Measurements from ENCODE around the gene NCL. TPM values are rescaled to one million over a fixed set of nuclear protein-coding genes. Genes with fewer than 3 reads are reported as not detected.
"Not testable (repeated sequence)": the region's sequence is repeated elsewhere in the genome, so short reads cannot be mapped to it uniquely, and the experiment has no call there.

The NCL gene
- polyA plus RNA-seq, 4 donors = 951 to 1,193 (median 1,013) TPM

DNA sequence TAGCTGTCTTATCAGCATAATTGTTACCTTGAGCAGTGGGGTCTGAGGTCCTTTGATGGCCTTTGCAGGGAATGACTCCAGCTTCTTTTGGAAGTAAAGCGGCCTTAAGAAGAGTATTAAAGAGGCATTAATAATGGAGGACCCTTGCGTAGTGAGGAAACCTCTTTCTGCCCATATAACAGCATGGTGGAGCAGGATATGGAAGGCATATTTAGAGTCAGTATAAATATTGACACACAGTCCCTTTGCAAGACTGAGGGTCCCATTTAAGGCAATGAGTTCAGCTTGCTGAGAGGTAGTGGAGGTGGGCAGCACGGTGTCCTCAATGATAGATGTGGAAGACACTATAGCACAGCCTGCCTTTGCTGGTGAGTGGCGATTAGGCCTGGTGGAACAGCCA lies 32.7 kb downstream of the NCL start:
- no peak for DNase-seq (ENCODE audit: low read depth in 4 of 4, low spot score in 2 of 4)

DNA sequence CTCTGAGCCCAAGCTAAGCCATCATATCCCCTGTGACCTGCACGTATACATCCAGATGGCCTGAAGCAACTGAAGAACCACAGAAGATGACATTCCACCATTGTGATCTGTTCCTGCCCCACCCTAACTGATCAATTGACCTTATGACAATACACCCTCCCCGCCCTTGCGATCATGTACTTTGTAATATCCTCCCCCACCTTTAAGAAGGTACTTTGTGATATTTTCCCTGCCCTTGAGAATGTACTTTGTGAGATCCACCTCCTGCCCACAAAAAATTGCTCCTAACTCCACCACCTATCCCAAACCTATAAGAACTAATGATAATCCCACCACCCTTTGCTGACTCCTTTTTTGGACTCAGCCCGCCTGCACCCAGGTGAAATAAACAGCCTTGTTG lies 33.8 kb downstream of the NCL start:
- DNase-seq (ENCODE audit: low read depth in 4 of 4, low spot score in 2 of 4) = not testable (repeated sequence)

DNA sequence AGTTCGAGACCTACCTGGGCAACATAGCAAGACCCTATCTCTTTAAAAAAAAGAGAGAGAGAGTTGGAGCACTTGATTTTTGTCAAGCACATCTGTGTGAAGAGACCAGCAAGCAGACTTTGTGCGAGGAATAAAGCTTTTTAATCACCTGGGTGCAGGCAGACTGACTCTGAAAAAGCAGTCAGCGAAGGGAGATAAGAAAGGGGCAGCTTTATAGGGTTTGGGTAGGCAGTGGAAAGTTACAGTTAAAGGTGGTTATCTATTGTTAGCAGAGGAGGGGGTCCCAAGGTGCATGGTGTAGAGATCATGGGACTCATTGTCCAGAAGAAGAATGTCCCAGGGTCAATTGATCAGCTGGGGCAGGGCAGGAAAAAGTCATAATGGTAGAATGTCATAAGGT lies 34.4 kb downstream of the NCL start:
- DNase-seq (ENCODE audit: low read depth in 4 of 4, low spot score in 2 of 4) = no peak

DNA sequence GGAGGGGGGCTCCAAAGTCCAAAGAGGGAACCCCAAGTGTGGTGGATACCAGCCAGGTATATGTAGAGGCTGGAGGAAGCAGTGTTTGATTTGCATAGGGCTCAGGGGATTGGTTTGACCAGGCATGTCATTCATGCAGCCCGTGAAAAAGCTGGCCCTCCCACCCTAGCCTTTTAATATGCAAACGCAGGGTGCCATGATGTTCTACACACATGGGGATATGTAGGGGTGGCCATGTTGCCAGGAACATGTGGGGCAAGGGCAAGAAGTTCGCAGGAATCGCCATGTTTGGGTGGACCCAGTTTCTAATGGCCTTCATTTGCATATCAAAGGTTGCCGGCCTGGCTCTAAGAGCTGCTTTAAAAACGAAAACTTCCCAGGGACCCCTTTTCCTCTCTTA lies 35.1 kb downstream of the NCL start:
- DNase-seq (ENCODE audit: low read depth in 4 of 4, low spot score in 2 of 4) = no peak

DNA sequence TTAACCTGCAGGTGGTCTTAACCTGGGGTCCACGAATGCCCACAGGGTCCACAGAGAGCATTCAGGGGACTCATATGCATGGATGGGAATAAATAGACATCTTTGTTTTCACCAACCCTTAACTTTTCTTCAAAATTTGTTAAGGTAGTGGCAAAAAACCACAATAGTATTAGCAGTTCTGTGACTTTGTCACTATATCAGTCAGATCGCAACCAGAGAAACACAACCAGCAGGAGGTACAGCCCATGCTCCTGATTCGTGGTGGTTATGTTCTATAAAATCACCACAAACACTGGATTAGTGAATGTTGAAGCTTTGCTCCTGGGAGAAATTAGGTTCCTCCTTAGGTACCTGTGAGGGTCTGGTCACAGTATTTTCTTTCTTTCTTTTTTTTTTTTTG lies 37.2 kb downstream of the NCL start:
- no peak for DNase-seq (ENCODE audit: low read depth in 4 of 4, low spot score in 2 of 4)

DNA sequence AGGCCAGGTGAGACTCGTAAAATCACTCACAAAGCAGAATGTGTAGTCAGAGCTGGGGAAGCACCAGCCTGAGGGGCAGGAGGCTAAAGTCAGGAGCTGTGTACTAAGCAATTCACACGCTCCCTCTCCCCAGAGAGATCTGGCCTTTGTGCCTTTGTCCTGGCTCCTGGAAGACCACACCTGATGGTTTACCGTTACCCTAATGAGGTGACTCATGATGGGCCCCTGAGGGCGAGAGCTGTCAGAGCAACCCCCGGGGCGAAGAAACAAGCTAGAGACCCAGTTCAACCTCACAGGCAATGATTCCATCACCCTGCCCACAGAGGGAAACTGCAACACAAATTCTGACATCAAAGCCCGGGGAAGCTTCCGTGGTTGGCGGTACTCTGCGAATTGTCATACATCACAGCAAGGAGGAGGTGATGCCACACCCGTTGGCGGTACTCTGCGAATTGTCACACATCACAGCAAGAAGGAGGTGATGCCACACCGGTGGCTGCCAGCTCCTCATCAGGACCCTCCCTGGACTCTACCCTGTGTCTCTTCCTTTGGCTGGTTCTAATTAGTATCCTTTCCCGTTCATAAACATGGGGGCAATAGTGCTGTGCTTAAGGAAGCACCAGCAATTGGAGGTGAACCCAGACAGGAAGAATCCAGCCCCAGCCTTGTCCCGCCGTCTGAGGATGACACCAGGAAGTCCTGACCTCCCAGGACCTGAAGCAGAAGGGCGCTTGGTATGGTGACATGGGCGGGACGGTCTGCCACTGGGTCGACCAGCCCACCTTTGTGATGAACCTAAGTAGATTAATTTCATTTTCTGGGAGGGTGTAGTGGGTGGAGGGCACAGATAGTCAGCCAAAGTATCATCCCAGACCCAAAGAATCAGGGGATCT lies 38.2 kb downstream of the NCL start:
- no peak for DNase-seq (ENCODE audit: low read depth in 4 of 4, low spot score in 2 of 4)

DNA sequence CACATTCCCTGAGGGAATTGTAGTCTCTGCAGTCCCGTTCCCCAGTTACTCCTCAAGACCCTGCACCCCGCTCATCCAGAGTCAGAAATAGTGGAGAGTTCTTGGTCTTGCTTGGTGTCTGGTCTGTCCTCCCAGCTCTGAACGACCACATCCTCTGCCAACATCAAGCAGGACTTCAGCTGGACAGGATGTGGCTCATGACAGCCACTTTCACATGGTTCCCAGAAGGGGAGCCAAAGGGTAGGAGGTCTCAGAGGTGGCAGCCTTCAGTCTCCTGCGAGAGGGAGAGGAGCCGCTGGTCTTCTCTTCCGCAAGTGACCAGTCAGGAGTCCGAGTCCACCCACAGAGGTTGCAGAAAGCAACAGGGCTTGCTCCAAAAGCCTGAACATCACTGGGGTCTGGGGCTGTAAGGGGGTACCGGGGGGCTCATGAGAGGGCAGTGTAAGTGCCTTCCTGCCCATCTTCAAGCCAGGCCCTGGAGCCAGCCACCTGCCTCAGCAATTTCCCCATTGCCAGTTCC lies 38.9 kb downstream of the NCL start:
- no peak for DNase-seq (ENCODE audit: low read depth in 4 of 4, low spot score in 2 of 4)

DNA sequence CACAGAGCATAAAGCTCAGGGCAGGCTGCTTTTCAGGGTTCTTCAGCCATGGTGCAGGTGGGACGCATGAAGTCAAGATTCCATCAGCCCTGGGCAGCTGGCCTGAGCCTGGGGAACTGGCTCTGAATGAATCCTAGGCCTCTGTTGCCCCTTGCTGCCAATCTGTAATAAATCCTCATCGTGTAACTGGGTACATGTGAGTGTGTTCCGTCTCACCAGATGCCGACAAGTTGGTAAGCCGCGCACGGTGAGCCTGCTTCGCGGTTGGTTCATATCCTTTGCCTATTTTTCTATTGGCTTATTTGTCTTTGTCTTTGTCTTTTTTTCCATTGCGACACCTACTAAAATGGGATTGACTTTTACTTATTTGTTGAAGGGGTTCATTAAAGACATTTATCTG lies 41.1 kb downstream of the NCL start:
- no peak for DNase-seq (ENCODE audit: low read depth in 4 of 4, low spot score in 2 of 4)

DNA sequence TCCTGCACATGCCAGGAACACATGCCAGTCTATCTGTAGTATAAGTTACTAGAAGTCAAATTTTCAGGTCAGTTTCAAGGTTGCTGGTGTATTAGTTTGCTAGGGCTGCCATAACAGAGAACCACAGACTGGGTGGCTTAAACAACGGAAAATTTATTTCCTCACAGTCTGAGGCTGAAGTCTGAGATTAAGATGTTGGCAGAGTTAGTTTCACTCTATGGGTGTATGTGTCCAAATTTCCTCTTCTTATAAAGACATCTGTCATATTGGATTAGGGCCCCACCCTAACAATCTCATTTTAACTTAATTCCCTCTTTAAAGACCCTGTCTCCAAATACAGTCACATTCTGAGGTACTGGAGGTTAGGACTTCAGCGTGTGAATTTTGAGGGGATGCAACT lies 42.2 kb downstream of the NCL start:
- no peak for DNase-seq (ENCODE audit: low read depth in 4 of 4, low spot score in 2 of 4)

DNA sequence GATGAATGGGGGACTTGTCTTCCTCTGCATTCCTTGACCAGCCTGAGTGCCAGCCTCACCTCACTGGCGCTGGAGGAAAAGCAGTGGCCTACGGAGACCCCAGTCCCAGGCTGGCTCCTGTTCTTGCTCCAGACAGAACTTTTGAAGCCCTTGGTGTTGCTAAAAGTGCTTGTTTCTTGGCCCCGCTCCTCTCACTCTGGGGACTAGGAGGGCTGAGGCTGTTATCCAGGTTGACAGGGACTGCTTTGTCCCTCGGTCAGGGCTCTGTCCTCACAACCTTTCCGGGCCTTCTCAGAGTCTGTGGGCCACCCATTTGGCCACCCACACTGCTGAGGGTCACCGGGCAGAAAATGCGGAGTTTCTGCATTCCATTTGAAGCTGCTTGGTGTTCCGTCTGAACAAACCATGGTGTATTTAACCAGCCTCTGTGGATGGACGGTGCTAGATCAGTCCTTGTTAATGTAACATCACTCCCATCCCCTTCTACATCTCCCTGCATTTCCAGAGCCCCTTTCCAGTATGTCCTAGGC lies 43.2 kb downstream of the NCL start:
- no peak for DNase-seq (ENCODE audit: low read depth in 4 of 4, low spot score in 2 of 4)

DNA sequence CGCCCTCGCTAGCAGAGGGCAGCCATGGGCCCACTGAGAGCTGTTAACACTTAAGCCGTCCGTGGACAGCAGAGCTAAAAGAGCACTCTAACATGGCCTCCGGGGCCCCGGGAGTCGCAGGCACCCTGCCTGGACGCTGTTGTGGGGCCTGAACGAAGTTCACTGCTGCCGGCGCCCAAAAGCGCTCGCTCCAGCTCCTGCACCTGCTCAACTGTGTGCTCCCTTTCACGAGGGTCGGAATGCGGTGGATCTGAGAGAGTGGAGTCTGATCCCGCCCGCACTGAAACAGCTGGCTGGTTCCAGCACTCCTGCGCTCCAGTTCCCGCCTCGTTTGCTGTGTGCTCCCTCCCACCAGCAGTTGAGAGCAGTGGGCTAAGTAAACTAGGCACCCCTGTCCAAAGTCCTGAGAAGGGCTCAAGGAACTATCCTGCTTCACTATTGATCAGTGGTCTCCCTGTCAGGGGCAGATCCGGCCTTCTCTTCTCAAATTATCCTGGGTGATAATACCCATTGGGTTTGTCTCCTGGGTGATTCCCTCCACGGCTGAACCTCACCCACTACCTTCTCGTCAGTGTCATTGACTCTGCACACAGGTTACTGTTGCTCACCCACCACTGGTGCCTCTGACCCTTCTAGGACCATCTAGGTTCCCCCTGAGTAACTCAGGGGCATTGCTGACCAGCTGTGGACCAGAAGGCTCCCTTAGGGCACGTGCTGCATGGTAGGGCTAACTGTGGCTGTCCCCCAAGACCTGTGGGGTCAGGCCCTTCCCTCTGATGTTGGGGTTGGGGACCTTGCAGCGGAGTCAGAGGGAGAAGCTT lies 45.3 kb downstream of the NCL start:
- no peak for DNase-seq (ENCODE audit: low read depth in 4 of 4, low spot score in 2 of 4)

DNA sequence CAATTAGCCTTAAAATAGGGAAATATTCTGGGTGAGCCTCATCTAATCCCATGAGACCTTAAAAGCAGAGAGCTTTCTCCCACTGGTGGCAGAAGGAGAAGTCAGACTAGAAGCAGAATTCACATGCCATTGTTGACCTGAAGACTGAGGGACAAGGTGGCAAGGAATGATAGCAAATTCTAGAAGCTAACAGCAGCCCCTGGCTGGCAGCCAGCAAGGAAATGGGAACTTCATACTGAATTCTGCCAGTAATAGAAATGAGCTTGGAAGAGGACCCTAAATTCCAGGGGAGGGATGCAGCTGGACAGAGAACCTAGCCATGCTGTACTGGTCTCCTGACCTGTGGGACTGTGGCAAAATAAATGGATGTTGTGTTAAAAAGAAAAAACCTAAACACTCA lies 49.3 kb downstream of the NCL start:
- DNase-seq (ENCODE audit: low read depth in 4 of 4, low spot score in 2 of 4) = no peak

DNA sequence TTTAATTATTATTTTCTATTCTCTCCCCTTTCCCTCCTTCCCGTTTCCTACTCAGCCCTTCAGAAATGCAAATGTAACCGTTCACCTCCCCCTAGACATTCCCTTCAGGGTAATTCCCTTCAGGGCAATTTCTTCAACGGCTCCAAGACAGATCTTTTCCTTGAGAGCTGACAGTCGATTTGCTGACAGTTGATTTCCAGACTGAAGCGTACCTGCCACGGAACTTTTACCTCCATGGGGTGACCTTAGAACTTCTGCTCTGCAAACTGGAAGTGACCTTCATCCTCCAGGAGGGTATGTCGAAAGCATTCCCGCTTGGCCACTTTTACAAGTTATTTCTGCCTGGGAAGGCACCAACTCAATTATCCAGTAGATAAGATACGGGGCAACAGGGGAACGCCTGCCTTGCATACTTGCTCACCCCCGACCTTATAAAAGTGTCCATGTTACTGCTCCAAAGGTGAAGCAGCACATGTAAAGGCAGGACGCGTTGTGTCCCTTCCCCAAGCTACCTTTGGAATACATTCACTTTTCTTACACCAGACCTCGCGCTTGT lies 50.3 kb downstream of the NCL start:
- no peak for DNase-seq (ENCODE audit: low read depth in 4 of 4, low spot score in 2 of 4)

DNA sequence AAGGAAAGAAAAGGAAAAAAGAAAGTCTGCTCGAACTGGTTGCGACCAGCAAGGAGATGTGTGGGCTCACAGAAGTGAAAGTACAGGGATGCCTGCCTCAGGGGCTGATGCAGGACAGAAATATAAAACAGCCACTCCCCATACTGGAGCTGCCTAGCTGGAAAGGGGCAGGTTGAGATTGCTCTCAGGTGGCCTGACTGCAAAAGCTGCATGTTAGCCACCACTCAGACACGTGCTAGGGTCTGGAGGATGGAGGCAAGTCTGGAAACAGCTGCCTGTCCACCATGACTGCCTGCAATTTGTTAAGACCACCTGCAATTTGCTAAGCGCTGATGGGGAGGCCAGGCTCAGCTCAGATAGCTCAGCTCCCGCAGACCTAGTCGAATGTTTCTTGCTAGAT lies 50.8 kb downstream of the NCL start:
- no peak for DNase-seq (ENCODE audit: low read depth in 4 of 4, low spot score in 2 of 4)

DNA sequence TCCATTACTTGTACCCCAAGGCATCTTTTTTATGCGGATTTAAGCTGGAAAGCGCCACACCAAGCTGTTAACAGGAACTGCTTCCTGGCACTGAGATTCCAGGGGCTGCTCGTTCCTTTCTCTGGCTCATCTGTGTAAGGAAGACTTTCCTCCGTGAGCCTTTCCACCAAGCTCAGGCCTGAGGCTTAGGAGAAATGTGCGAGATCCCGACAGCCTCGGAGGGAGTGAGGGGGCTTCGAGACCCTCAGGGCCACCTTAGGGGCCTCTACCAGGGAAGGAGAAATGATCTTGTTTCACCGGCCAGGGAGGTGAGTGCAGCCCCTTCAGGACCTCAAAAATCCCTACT lies 51.7 kb downstream of the NCL start:
- DNase-seq (ENCODE audit: low read depth in 4 of 4, low spot score in 2 of 4) = no peak

DNA sequence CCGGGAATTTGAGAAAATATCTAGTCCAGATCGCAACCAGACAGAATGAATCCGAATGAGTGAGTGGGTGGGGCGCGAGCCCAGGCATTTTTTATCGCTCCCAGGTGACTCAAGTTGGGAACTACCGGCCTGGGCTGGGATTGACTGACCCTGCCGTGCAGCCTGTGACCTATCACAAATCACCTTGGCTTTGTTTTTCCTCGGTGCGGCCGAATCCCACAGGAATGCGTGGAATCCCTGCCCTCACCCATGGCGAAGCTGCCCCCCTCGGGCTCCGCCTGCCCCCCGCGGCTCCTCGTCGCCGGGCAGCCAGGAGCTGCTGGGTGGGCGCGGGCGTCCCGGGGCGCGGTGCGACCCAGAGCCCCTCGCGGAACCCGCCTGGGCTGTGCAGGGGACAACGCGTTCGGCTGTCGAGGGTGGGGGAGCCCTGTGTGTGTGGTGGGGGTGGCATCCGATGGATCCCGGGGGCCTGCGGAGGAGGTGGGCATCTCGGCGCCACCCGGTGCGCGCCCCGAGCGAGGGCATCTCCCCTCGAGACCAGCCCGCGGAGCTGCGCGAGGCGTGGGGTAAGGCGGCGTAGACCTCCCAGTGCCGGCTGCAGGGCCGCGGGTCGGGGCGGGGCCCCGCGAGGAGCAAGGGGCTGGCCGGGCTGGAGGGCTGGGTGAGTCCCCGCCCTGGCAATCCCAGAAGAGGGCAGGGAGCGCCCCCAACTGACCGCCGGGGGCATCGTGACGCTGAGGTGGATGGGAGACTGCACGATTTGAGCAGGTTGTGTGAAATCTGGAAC lies 52.3 kb downstream of the NCL start:
- peak in 3 of 4 donors; percentile 67 to 76 (median 69) for DNase-seq (ENCODE audit: low read depth in 4 of 4, low spot score in 2 of 4)

DNA sequence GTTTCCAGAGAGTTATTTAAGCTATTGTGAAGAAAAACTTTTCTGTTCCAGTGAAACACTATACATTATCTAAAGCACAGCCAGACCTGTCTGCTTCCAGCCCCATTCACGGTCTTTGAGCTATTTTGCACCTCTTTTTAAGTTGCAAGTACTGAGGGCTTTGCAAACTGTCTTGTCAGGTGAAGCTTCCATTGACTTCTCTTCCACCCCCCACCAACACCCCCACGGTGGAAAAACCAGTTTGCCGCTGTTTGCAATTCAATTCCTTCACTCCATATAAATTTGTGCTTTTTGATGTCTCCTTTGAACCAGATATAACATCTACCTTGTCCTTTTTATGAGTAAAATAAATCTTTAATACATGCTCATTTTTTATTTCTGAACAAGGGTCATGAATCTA lies 53.0 kb downstream of the NCL start:
- no peak for DNase-seq (ENCODE audit: low read depth in 4 of 4, low spot score in 2 of 4)

DNA sequence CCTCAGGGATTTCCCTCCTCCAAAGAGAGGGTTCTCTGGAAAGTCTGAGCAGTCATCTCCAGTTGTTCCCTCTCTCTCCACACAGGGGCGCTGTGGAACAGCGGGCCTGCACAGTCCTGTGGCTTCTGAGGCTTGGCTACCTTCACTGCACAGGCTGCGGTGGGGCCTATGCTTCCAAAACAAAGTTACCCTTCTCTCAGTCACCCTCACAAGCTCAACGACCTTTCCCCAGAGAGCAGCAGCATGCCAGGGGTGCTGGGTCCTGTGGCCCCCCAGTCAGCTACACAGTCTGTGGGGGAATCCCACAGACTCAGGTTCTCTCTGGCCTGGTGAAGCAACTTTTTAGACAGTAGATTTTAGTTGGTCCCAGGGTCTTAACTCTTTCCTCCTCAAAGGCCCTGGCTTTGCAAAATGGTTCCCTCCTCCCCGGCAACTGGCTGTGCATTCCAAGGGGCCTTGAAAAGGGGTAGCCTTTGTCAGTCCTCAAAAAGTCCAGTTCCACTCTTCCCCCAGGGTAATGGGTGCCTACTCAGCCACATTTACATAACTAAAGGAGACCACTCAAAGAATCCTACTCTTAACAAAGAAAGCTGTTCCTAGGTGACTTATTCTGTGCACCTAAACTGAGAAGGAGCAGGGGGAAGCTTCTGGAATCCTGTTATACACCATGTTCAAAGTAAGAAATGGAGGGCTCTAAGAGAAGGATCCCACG lies 53.8 kb downstream of the NCL start:
- DNase-seq (ENCODE audit: low read depth in 4 of 4, low spot score in 2 of 4) = no peak

DNA sequence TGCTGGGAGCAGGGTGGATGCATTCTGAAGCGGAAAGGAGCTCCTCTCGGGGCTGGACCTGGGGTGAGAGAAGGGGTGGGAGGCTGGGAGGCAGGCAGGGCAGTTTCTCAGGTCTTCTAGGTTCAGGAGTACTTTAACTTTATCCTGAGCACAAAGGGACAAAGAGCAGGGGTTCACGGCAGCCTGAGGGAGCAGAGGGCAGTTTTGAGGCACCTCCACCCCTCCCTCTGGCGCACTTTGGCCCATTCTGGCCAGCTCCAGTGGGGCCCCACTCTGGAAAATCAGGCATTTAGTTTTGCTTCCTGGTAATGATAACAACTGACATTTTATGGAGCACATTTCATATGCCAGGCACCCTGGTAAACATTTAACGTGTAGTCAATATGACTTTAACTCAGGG lies 54.5 kb downstream of the NCL start:
- no peak for DNase-seq (ENCODE audit: low read depth in 4 of 4, low spot score in 2 of 4)

DNA sequence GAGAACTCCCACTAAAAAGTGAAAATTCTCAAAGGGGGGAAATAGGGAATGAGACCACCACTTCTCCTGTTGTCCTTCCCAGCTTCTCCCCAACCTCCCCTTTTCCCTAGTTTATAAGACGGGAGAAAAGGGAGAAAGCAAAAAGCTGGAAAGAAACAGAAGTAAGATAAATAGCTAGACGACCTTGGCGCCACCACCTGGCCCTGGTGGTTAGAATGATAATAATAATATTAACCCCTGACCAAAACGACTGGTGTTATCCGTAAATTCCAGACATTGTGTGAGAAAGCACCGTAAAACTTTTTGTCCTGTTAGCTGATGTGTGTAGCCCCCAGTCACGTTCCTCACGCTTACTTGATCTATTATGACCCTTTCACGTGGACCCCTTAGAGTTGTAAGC lies 56.0 kb downstream of the NCL start:
- DNase-seq (ENCODE audit: low read depth in 4 of 4, low spot score in 2 of 4) = not testable (repeated sequence)

Measured in left renal cortex interstitium (tissue), 4 donors.